ENCODE data around the gene BACE1.

The BACE1 gene

DNA sequence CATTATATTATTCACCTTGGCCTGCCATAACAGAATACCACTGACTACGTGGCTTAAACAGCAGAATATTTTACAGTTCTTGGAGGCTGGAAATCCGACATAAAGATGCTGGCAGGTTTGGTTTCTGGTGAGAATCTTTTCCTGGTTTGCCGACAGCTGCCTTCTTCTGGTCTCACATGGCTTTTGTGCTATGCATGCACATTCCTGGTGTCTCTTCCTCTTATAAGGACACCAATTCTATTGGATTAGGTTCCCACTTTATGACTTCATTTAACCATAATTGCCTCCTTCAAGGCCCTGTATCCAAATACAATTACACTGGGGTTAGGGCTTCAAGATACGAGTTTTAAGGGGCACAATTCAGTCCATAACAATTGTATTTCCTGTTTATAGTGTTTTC is 66.5 kb downstream of the BACE1 start:
- 94% methylated on average over 4 of the region's 4 CpGs for WGBS
- H3K27ac ChIP-seq (ENCODE audit: low read depth, low read length): 0 out of 2 replicates have a peak overlapping the region, but pooled peaks have one; percentile 18
- H3K9me3 ChIP-seq (ENCODE audit: insufficient read depth, low read depth, low read length): no peaks in the 10 kb centered on the region
- no peaks in the 10 kb centered on the region for H3K27me3 ChIP-seq (ENCODE audit: insufficient read depth, low read length)
- H3K4me1 ChIP-seq (ENCODE audit: insufficient read depth, low read length): 0 out of 2 replicates have a peak, but pooled peaks cover 2% of the 10 kb centered on the region
- H3K36me3 ChIP-seq (ENCODE audit: insufficient read depth, low read length): peaks cover 68% of the 10 kb centered on the region
- H3K4me3 ChIP-seq (ENCODE audit: low read length): no peak overlapping the region
- no peak overlapping the region for H3K9ac ChIP-seq (ENCODE audit: low read depth, low read length)

- Histone ChIP-seq H3K36me3 (ENCODE audit: insufficient read depth, low read length) (peaks cover 72% of the 10 kb centered on the region), H3K27ac (ENCODE audit: low read depth, low read length) (no peak overlapping the region), H3K9ac (ENCODE audit: low read depth, low read length) (no peak overlapping the region), H3K27me3 (ENCODE audit: insufficient read depth, low read length) (no peaks in the 10 kb centered on the region), H3K9me3 (ENCODE audit: insufficient read depth, low read depth, low read length) (no peaks in the 10 kb centered on the region), H3K4me1 (ENCODE audit: insufficient read depth, low read length) (0 out of 2 replicates have a peak, but pooled peaks cover 2% of the 10 kb centered on the region), H3K4me3 (ENCODE audit: low read length) (no peak overlapping the region)
- 96% methylated on average over 4 of the region's 4 CpGs for WGBS
Observed at GRCh38 chr11:117248341-117248740, 67.7 kb downstream of the BACE1 start.

- no peaks in the 10 kb centered on the region for H3K4me1 ChIP-seq (ENCODE audit: insufficient read depth, low read length)
- no peaks in the 10 kb centered on the region for H3K27me3 ChIP-seq (ENCODE audit: insufficient read depth, low read length)
- no peak overlapping the region for H3K27ac ChIP-seq (ENCODE audit: low read depth, low read length)
- no peaks in the 10 kb centered on the region for H3K9me3 ChIP-seq (ENCODE audit: insufficient read depth, low read depth, low read length)
- H3K36me3 ChIP-seq (ENCODE audit: insufficient read depth, low read length): peaks cover 65% of the 10 kb centered on the region
- H3K9ac ChIP-seq (ENCODE audit: low read depth, low read length): no peak overlapping the region
- 89% methylated on average over 6 of the region's 6 CpGs for WGBS
- H3K4me3 ChIP-seq (ENCODE audit: low read length): no peak overlapping the region
Observed at GRCh38 chr11:117239295-117239694, 76.8 kb downstream of the BACE1 start.

- H3K4me3 ChIP-seq (ENCODE audit: low read length): no peak overlapping the region
- 97% methylated on average over 4 of the region's 5 CpGs for WGBS
- H3K4me1 ChIP-seq (ENCODE audit: insufficient read depth, low read length): peaks cover 7% of the 10 kb centered on the region; the same call in 1 of the 2 replicates
- H3K27me3 ChIP-seq (ENCODE audit: insufficient read depth, low read length): no peaks in the 10 kb centered on the region
- peaks cover 55% of the 10 kb centered on the region for H3K36me3 ChIP-seq (ENCODE audit: insufficient read depth, low read length)
- H3K9me3 ChIP-seq (ENCODE audit: insufficient read depth, low read depth, low read length): no peaks in the 10 kb centered on the region
- H3K27ac ChIP-seq (ENCODE audit: low read depth, low read length): no peak overlapping the region
- no peak overlapping the region for H3K9ac ChIP-seq (ENCODE audit: low read depth, low read length)
Observed at GRCh38 chr11:117238221-117238620, 77.8 kb downstream of the BACE1 start.
